Stomach (tissue), 4 donors: ENCODE results near the gene KCNJ13.

Experiments used
- CTCF ChIP-seq, 7 experiments: fragments of 450-650 bp in 4 of 7; fragments of 200-600 bp in 3 of 7; sonication (generic) in 3 of 7; IDR thresholded peaks; one replicate each; pipeline ENCODE4 v1.5.1; 2016 to 2019; ENCODE audit warnings: antibody characterized with exemption in 7 of 7, control low read depth in 2 of 7, mild to moderate bottlenecking in 1 of 7
- EP300 ChIP-seq: sonication (generic); formaldehyde crosslinking; IDR thresholded peaks from one replicate; pipeline ENCODE4 v1.6.1; 2017; ENCODE audit warnings: antibody characterized with exemption
- POLR2A ChIP-seq, 4 donors: fragments of 450-650 bp; IDR thresholded peaks; one replicate each; pipeline ENCODE4 v1.6.1; 2016; ENCODE audit warnings: antibody characterized with exemption in 4 of 4, control low read depth in 2 of 4, mild to moderate bottlenecking in 1 of 4, moderate library complexity in 1 of 4
- POLR2AphosphoS5 ChIP-seq, 3 donors: sonication (generic); formaldehyde crosslinking; IDR thresholded peaks; one replicate each; pipeline ENCODE4 v1.6.1; 2016; ENCODE audit warnings: antibody characterized with exemption in 3 of 3

- TF ChIP-seq CTCF (IDR thresholded peaks at IDR 0.05) (no peak), POLR2A (IDR thresholded peaks at IDR 0.05) (no peak), POLR2AphosphoS5 (IDR thresholded peaks at IDR 0.05) (no peak), EP300 (no peak)
Measured at GRCh38 chr2:232815569-232815968, 39.2 kb upstream of the KCNJ13 start.
